SU-DHL-6 (cell line): ENCODE data around the gene RIOX2.

Experiments
- EZH2phosphoT487 ChIP-seq: fragments of 200-600 bp; sonication (generic), shearing (Covaris generic); conservative IDR thresholded peaks from 2 replicates; pipeline ENCODE4 v1.6.1; 2018; ENCODE audit warnings: mild to moderate bottlenecking, antibody characterized with exemption, low read length, moderate library complexity, mixed read lengths
- TF ChIP-seq, protein P1 (sequence below): fragments of 200-600 bp; sonication (generic); IDR thresholded peaks from one replicate; pipeline ENCODE4 v1.5.1; 2017; ENCODE audit warnings: antibody characterized with exemption, mild to moderate bottlenecking, low read length, moderate library complexity; ENCODE audit not compliant: insufficient read depth, poor library complexity, severe bottlenecking

DNA sequence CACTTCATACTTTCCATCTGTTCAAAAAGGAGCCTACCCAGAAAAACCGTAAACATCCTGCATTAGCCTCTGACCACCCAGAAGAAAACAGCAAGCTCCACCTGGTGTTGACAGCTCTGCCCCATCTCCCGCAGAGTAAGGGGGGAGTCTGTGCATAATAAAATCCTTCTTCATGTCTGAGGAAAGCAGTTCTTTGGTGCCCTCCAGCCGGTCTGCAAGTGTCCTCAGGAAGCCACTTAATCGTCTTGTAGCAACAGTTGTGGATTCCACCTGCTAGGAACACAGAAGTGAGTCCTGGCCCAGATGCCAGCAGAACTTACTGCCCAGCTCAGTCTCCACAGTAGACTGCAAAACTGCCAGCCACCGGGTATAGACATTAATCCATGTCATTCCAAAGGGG, 22.5 kb downstream of the RIOX2 start:
- TF ChIP-seq, protein P1, sequence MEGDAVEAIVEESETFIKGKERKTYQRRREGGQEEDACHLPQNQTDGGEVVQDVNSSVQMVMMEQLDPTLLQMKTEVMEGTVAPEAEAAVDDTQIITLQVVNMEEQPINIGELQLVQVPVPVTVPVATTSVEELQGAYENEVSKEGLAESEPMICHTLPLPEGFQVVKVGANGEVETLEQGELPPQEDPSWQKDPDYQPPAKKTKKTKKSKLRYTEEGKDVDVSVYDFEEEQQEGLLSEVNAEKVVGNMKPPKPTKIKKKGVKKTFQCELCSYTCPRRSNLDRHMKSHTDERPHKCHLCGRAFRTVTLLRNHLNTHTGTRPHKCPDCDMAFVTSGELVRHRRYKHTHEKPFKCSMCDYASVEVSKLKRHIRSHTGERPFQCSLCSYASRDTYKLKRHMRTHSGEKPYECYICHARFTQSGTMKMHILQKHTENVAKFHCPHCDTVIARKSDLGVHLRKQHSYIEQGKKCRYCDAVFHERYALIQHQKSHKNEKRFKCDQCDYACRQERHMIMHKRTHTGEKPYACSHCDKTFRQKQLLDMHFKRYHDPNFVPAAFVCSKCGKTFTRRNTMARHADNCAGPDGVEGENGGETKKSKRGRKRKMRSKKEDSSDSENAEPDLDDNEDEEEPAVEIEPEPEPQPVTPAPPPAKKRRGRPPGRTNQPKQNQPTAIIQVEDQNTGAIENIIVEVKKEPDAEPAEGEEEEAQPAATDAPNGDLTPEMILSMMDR: no peak
- TF ChIP-seq EZH2phosphoT487: no peak
